ENCODE data around the gene RYR2. TPM values are rescaled to one million over a fixed set of nuclear protein-coding genes. Genes with fewer than 3 reads are reported as not detected.

Gene RYR2
- total and polyA plus RNA-seq, 4 donors = 0.43 to 11.6 (median 2.0) TPM

DNA sequence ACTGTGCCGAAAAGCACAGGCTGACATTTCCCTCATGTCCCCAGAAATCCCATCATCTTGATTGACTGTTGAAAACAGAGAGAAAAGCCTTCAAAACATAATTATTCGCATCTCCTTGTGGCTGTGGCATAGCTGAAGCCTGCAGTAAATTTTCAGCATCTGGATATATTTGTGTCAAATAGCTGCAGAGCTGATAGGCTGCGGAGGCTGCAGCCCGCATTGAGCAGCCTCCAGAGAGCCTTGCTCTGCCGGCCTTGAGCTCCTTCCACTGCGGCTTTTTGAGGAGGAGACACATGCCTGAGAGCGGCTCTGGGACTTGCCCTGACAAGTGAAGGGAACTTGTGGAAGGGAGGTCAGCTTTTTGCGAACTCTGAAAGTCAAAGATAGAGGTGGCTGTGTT lies 144.7 kb downstream of the RYR2 start:
- no peak overlapping the region for H3K9ac ChIP-seq (ENCODE audit: insufficient read depth in 1 of 2, low read length in 2 of 2)
- H3K9me3 ChIP-seq (ENCODE audit: control insufficient read depth in 4 of 4, insufficient read depth in 3 of 4, low read length in 3 of 4) = no peaks in the 10 kb centered on the region
- H3K36me3 ChIP-seq (ENCODE audit: control insufficient read depth in 4 of 4, insufficient read depth in 4 of 4, low read length in 4 of 4) = no peaks in the 10 kb centered on the region
- H3K27me3 ChIP-seq (ENCODE audit: control insufficient read depth in 3 of 3, insufficient read depth in 3 of 3, low read length in 2 of 3) = no peaks in the 10 kb centered on the region
- peaks cover 0 to 17% (median 0%) of the 10 kb centered on the region in 5 donors for H3K4me1 ChIP-seq (ENCODE audit: control insufficient read depth in 5 of 5, insufficient read depth in 5 of 5, low read length in 5 of 5)
- no peak for ATAC-seq (ENCODE audit: insufficient read depth, low FRiP score)
- DNase-seq = no peak
- peak overlapping the region in 1 of 2 donors; percentile 22 for H3K27ac ChIP-seq (ENCODE audit: low read depth in 1 of 2, low read length in 1 of 2)
- WGBS, 2 donors = 56 to 60% methylated on average over 8 of the region's 8 CpGs
- TF ChIP-seq, protein P1, sequence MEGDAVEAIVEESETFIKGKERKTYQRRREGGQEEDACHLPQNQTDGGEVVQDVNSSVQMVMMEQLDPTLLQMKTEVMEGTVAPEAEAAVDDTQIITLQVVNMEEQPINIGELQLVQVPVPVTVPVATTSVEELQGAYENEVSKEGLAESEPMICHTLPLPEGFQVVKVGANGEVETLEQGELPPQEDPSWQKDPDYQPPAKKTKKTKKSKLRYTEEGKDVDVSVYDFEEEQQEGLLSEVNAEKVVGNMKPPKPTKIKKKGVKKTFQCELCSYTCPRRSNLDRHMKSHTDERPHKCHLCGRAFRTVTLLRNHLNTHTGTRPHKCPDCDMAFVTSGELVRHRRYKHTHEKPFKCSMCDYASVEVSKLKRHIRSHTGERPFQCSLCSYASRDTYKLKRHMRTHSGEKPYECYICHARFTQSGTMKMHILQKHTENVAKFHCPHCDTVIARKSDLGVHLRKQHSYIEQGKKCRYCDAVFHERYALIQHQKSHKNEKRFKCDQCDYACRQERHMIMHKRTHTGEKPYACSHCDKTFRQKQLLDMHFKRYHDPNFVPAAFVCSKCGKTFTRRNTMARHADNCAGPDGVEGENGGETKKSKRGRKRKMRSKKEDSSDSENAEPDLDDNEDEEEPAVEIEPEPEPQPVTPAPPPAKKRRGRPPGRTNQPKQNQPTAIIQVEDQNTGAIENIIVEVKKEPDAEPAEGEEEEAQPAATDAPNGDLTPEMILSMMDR (IDR thresholded peaks at IDR 0.05; ENCODE audit: control extremely low read depth, extremely low read depth) = no peak
- no peak overlapping the region for H3K4me3 ChIP-seq

DNA sequence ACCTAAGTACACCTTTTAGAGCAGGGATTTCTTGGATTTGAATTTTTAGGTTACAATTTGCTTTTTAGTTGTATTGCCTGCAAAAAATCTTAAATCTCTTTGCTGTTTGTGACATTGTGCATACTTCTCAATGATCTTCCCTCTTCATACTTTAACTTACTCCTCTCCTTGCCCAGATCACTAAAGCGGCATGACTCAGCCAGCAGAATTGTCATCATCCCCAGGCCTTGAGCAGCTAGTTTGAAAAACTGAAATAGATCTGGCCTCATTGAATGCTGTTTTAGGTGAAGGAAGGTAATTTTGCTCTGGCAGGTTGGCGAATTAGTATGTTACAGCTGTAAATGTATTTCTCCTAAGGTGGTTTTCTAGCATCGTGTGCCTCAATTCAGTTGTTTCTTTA lies 145.9 kb downstream of the RYR2 start:
- Histone ChIP-seq H3K27me3 (ENCODE audit: control insufficient read depth in 3 of 3, insufficient read depth in 3 of 3, low read length in 2 of 3) (no peaks in the 10 kb centered on the region), H3K4me3 (no peak overlapping the region), H3K4me1 (ENCODE audit: control insufficient read depth in 5 of 5, insufficient read depth in 5 of 5, low read length in 5 of 5) (peaks cover 0 to 16% (median 0%) of the 10 kb centered on the region in 5 donors), H3K9me3 (ENCODE audit: control insufficient read depth in 4 of 4, insufficient read depth in 3 of 4, low read length in 3 of 4) (no peaks in the 10 kb centered on the region), H3K36me3 (ENCODE audit: control insufficient read depth in 4 of 4, insufficient read depth in 4 of 4, low read length in 4 of 4) (no peaks in the 10 kb centered on the region), H3K9ac (ENCODE audit: insufficient read depth in 1 of 2, low read length in 2 of 2) (no peak overlapping the region), H3K27ac (ENCODE audit: low read depth in 1 of 2, low read length in 1 of 2) (peak overlapping the region in 1 of 2 donors; percentile 33)
- 92 to 96% methylated on average over 3 of the region's 3 CpGs for WGBS, 2 donors
- DNase-seq (no peak), ATAC-seq (ENCODE audit: insufficient read depth, low FRiP score) (no peak)
- TF ChIP-seq, protein P1 (IDR thresholded peaks at IDR 0.05; ENCODE audit: control extremely low read depth, extremely low read depth) = no peak

DNA sequence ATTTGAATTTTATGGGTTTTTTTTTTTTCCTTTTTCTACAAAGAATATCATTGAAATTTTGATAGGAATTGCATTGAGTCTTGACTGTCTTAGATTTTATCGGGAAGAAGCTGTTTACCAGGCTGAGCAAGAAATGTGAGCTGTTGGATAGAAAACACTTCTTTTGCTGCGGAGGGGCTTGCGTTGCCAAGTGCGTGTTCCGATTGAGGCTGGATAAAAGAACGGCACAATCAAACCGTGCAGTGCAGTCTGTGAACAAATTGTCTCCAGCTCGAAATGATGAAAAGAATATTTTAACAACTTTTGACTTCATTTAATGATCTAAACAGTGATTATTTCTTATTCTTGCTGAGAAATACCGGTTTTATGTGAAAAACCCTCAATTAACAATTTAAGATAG lies 149.4 kb downstream of the RYR2 start:
- no peak overlapping the region for H3K4me3 ChIP-seq
- H3K9me3 ChIP-seq (ENCODE audit: control insufficient read depth in 4 of 4, insufficient read depth in 3 of 4, low read length in 3 of 4) = no peaks in the 10 kb centered on the region
- H3K36me3 ChIP-seq (ENCODE audit: control insufficient read depth in 4 of 4, insufficient read depth in 4 of 4, low read length in 4 of 4) = no peaks in the 10 kb centered on the region
- no peak overlapping the region for H3K9ac ChIP-seq (ENCODE audit: insufficient read depth in 1 of 2, low read length in 2 of 2)
- DNase-seq (no peak), ATAC-seq (ENCODE audit: insufficient read depth, low FRiP score) (no peak)
- H3K27me3 ChIP-seq (ENCODE audit: control insufficient read depth in 3 of 3, insufficient read depth in 3 of 3, low read length in 2 of 3) = no peaks in the 10 kb centered on the region
- WGBS, 2 donors = 83 to 92% methylated on average over 9 of the region's 9 CpGs
- H3K4me1 ChIP-seq (ENCODE audit: control insufficient read depth in 5 of 5, insufficient read depth in 5 of 5, low read length in 5 of 5) = peaks cover 0 to 11% (median 0%) of the 10 kb centered on the region in 5 donors
- peak overlapping the region in 1 of 2 donors; percentile 60 for H3K27ac ChIP-seq (ENCODE audit: low read depth in 1 of 2, low read length in 1 of 2)
- TF ChIP-seq, protein P1 (IDR thresholded peaks at IDR 0.05; ENCODE audit: control extremely low read depth, extremely low read depth) = no peak
